Right cardiac atrium (tissue), 5 donors: ENCODE results near the gene LDHAL6B. TPM values are rescaled to one million over a fixed set of nuclear protein-coding genes. Genes with fewer than 3 reads are reported as not detected.

Experiments used
- ATAC-seq, 2 donors: fragments of 200-7000 bp; cut with Tn5 transposase; one replicate each; pipeline versions ENCODE4 v1.8.0 to v1.9.1; 2020; ENCODE audit warnings: moderate library complexity in 2 of 2, mild to moderate bottlenecking in 1 of 2
- DNase-seq, 3 donors: peaks; one replicate each; pipeline ENCODE4 v3.0.0-alpha.2; 2020
- H3K27ac ChIP-seq: one replicate; pipeline ENCODE4 v1.5.1; 2013; ENCODE audit warnings: mild to moderate bottlenecking, low read length, control low read depth, moderate library complexity
- H3K27me3 ChIP-seq: one replicate; pipeline ENCODE4 v1.6.1; 2013; ENCODE audit not compliant: control insufficient read depth, insufficient read depth
- H3K4me1 ChIP-seq: one replicate; pipeline ENCODE4 v1.6.1; 2013; ENCODE audit warnings: low read length; ENCODE audit not compliant: control insufficient read depth, insufficient read depth
- H3K4me3 ChIP-seq: one replicate; pipeline ENCODE4 v1.5.1; 2013; ENCODE audit warnings: low read length, control low read depth
- H3K9me3 ChIP-seq: one replicate; pipeline ENCODE4 v1.6.1; 2013; ENCODE audit warnings: low read length; ENCODE audit not compliant: control insufficient read depth
- WGBS: extraction: QIAGEN DNeasy Blood & Tissue Kit; methylation state at CpG from one replicate; pipeline ENCODE4 v1.1.7; 2013; 5-methylcytosine and 5-hydroxymethylcytosine counted together
- intact Hi-C, 4 donors: fragments of 100-400 bp; cut with DNase I; formaldehyde crosslinking; loops; one replicate each; pipeline versions ENCODE4 v1.11.0 to v1.14.0; 2022 to 2023
- polyA plus RNA-seq: library from polyadenylated mRNA; stranded (reverse); fragments of 200-250 nt; gene quantifications from one replicate; pipeline ENCODE4 v1.2.3, GENCODE V29; 2013
- total RNA-seq, 4 donors: library from RNA; stranded (reverse); fragmentation: NEBNext Ultra II Directional; extraction: Animal tissue kit (Norgen Biotek cat#: 25700); gene quantifications; one replicate each; pipeline ENCODE4 v1.2.1, GENCODE V29; 2021
- donor health status: healthy with polysubstance abuse.
- donor health status: DM: no; HTN: yes; CAD: no.
- donor health status: DM: no; HTN: no; CAD: no.
- donor health status: DM: no; HTN: yes; CAD: no; lungs with severe emphysema.
- donor health status: DM: yes; HTN: yes; CAD: no.

Gene LDHAL6B
- total and polyA plus RNA-seq, 5 donors: not detected

- DNase-seq (no peak), ATAC-seq (no peak)
- no peaks in the 10 kb centered on the region for H3K4me1 ChIP-seq
- H3K4me3 ChIP-seq: no peak overlapping the region
- no peaks in the 10 kb centered on the region for H3K9me3 ChIP-seq
- H3K27me3 ChIP-seq: no peaks in the 10 kb centered on the region
- no peak overlapping the region for H3K27ac ChIP-seq
- WGBS: 93% methylated on average over 2 of the region's 2 CpGs
- intact Hi-C loops: no loop called here
Observed at GRCh38 chr15:59197454-59197853, 9.2 kb upstream of the LDHAL6B start.

GRCh38 chr15:59199626-59200465, 6.8 kb upstream of the LDHAL6B start:
- Histone ChIP-seq H3K27me3 (no peaks in the 10 kb centered on the region), H3K4me3 (no peak overlapping the region), H3K27ac (no peak overlapping the region), H3K9me3 (no peaks in the 10 kb centered on the region), H3K4me1 (no peaks in the 10 kb centered on the region)
- ATAC-seq: no peak
- no peak for DNase-seq
- intact Hi-C loops: no loop called here
- 79% methylated on average over 10 of the region's 10 CpGs for WGBS

GRCh38 chr15:59200560-59200959, 6.1 kb upstream of the LDHAL6B start:
- no peak for DNase-seq
- no peak for ATAC-seq
- intact Hi-C loops: no loop called here
- Histone ChIP-seq H3K9me3 (no peaks in the 10 kb centered on the region), H3K27me3 (no peaks in the 10 kb centered on the region), H3K4me1 (no peaks in the 10 kb centered on the region), H3K4me3 (no peak overlapping the region), H3K27ac (no peak overlapping the region)
- 96% methylated on average over 9 of the region's 9 CpGs for WGBS

- no peaks in the 10 kb centered on the region for H3K27me3 ChIP-seq
- ATAC-seq: no peak
- H3K4me3 ChIP-seq: no peak overlapping the region
- no peak overlapping the region for H3K27ac ChIP-seq
- no peak for DNase-seq
- WGBS: 97% methylated on average over 6 of the region's 6 CpGs
- intact Hi-C loops: no loop called here
- no peaks in the 10 kb centered on the region for H3K9me3 ChIP-seq
- no peaks in the 10 kb centered on the region for H3K4me1 ChIP-seq
Observed at GRCh38 chr15:59203008-59203407, 3.6 kb upstream of the LDHAL6B start.

GRCh38 chr15:59203657-59204056, 3.0 kb upstream of the LDHAL6B start:
- 87% methylated on average over 3 of the region's 3 CpGs for WGBS
- Histone ChIP-seq H3K27ac (no peak overlapping the region), H3K4me1 (no peaks in the 10 kb centered on the region), H3K9me3 (no peaks in the 10 kb centered on the region), H3K27me3 (no peaks in the 10 kb centered on the region), H3K4me3 (no peak overlapping the region)
- DNase-seq (no peak), ATAC-seq (no peak)
- intact Hi-C loops: no loop called here

GRCh38 chr15:59205839-59206622, 612 bp upstream of the LDHAL6B start:
- 87% methylated on average over 9 of the region's 9 CpGs for WGBS

GRCh38 chr15:59208613-59209249, 2.1 kb downstream of the LDHAL6B start:
- intact Hi-C loops: no loop called here
- ATAC-seq (no peak), DNase-seq (no peak)
- 96% methylated on average over 7 of the region's 7 CpGs for WGBS
- H3K4me1 ChIP-seq: no peaks in the 10 kb centered on the region
- no peaks in the 10 kb centered on the region for H3K27me3 ChIP-seq
- no peak overlapping the region for H3K27ac ChIP-seq
- no peak overlapping the region for H3K4me3 ChIP-seq
- no peaks in the 10 kb centered on the region for H3K9me3 ChIP-seq

More at GRCh38 chr15:59205839-59206622, 612 bp upstream of the LDHAL6B start:
- no peak for ATAC-seq
- Histone ChIP-seq H3K9me3 (no peaks in the 10 kb centered on the region), H3K27ac (no peak overlapping the region), H3K4me1 (no peaks in the 10 kb centered on the region), H3K4me3 (no peak overlapping the region), H3K27me3 (no peaks in the 10 kb centered on the region)
- intact Hi-C loops: no loop called here
- no peak for DNase-seq

GRCh38 chr15:59210186-59210585, 3.5 kb downstream of the LDHAL6B start:
- intact Hi-C loops: no loop called here
- Histone ChIP-seq H3K27me3 (no peaks in the 10 kb centered on the region), H3K4me3 (no peak overlapping the region), H3K27ac (no peak overlapping the region), H3K4me1 (no peaks in the 10 kb centered on the region), H3K9me3 (no peaks in the 10 kb centered on the region)
- no peak for DNase-seq
- ATAC-seq: no peak
- WGBS: 90% methylated on average over 2 of the region's 2 CpGs

GRCh38 chr15:59216911-59217310, 10.3 kb downstream of the LDHAL6B start:
- ATAC-seq (no peak), DNase-seq (no peak)
- Histone ChIP-seq H3K27me3 (no peaks in the 10 kb centered on the region), H3K27ac (no peak overlapping the region), H3K9me3 (no peaks in the 10 kb centered on the region), H3K4me1 (no peaks in the 10 kb centered on the region), H3K4me3 (no peak overlapping the region)
- WGBS: 95% methylated on average over 5 of the region's 5 CpGs
- intact Hi-C loops: no loop called here

- intact Hi-C loops: no loop called here
- Histone ChIP-seq H3K9me3 (no peaks in the 10 kb centered on the region), H3K4me3 (no peak overlapping the region), H3K27me3 (no peaks in the 10 kb centered on the region), H3K27ac (no peak overlapping the region), H3K4me1 (no peaks in the 10 kb centered on the region)
- DNase-seq (no peak), ATAC-seq (no peak)
- 92% methylated on average over 14 of the region's 14 CpGs for WGBS
Observed at GRCh38 chr15:59217876-59218498, 11.3 kb downstream of the LDHAL6B start.

- H3K27me3 ChIP-seq: no peaks in the 10 kb centered on the region
- no peak overlapping the region for H3K4me3 ChIP-seq
- ATAC-seq (no peak), DNase-seq (no peak)
- 58% methylated on average over 3 of the region's 3 CpGs for WGBS
- peaks cover 3% of the 10 kb centered on the region for H3K4me1 ChIP-seq
- intact Hi-C loops: no loop called here
- H3K9me3 ChIP-seq: no peaks in the 10 kb centered on the region
- H3K27ac ChIP-seq: no peak overlapping the region
Observed at GRCh38 chr15:59218710-59219109, 12.1 kb downstream of the LDHAL6B start.
